GM19193 (cell line): ENCODE results near the gene DBP.

ENCODE experiments used
- POLR2A ChIP-seq: IDR thresholded peaks from 4 replicates; pipeline ENCODE4 v1.6.1; 2011; ENCODE audit not compliant: insufficient read depth, insufficient read length; ENCODE audit errors: extremely low read depth

Gene DBP

DNA sequence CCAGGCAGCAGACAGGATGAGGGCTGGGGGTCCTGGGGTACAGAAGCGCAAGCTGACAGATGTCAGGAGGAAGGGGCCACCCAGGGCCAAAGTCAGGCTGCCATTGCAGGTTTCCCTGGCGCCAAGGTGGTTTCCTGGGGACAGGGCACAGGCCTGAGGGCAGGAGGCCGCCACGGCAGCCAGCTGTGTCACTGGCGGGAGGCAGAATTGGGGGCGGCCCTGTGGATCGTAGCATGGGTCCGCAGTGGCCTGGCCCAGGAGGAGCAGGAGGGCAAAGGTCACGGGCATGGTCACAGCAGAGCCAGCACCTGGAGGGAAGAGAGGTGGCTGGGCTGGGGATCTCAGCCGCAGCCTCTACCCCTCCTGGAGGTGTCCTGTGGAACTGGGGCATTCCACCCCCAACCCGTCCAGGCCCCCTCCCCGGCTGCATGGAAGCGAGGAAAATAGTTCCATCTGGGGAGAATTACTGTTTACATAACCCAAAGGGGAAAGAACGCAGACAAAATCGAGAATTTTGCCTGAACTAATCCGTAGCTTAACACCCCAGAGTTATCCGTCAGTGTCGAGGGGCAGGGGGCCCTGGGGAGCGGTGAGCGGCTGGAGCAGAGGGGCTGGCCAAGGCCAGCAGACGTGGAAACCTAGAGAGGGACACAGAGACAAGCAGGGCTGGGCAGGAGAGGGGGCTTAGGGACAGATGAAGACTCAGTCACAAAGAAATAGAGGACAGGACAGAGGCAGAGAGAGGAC, 33.7 kb upstream of the DBP start:
- no peak for TF ChIP-seq POLR2A

DNA sequence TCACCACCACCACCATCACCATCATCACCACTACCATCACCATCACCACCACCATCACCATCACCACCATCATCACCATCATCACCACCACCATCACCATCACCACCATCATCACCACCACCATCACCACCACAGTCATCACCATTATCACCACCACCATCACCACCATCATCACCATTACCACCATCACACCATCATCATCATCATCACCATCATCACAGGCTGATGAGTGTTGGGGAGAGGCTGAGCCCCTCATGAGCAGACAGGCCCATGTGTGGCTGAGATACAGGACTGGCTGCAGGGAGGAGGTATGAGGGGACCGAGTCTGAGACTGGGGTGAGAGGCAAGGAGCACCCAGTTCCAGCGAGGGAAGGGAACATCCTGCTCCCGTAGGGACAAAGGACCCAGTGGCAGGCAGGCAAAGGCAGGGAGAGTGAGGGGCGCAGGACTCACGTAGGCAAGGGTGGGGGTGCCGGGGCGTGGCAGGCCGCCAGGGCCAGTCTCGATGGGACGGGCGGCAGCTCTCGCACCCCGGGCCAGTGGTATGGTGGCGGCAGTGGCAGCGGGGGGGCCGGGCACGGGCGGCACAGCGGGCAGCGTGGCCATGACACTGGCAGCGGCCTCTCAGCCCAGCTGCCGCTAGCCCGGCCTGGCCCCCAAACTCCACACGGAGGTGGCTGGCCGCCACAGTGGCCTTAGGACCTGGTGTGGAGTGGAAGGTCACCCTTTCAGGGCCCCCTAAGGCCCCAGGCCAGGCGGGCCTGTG, 32.9 kb upstream of the DBP start:
- no peak for TF ChIP-seq POLR2A

DNA sequence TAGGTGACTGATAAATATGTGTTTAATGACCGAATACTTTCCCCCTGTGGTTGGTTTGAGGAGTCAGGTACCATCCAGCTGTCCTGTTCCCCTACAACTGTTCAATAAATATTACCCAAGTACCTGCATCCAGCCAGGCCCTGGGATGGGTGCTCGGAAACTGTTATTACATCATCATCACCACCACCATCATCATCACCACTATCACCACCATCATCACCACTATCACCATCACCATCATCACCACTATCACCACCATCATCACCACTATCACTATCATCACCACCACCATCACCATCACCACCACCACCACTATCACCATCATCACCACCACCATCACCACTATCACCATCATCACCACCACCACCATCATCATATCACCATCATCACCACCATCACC, 31.6 kb upstream of the DBP start:
- no peak for TF ChIP-seq POLR2A

DNA sequence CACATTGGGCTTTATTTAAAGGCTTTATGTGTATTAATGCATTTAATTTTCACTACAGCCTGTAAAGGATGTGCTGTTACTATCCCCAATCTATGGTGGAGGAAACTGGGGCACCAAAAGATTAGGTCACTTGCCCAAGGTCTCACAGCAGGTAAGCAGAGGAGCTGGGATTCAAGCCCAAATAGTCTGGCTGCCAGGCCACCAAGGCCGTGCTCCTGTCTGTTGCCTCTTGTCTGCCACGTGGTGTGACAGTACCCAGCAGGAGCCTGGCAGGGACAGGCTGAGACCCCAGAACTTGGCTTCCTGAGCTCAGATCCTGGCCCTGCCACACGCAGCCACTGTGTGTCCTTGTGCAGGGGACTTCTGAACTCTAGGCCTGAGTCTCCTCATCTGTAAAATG, 31.2 kb upstream of the DBP start:
- no peak for TF ChIP-seq POLR2A

DNA sequence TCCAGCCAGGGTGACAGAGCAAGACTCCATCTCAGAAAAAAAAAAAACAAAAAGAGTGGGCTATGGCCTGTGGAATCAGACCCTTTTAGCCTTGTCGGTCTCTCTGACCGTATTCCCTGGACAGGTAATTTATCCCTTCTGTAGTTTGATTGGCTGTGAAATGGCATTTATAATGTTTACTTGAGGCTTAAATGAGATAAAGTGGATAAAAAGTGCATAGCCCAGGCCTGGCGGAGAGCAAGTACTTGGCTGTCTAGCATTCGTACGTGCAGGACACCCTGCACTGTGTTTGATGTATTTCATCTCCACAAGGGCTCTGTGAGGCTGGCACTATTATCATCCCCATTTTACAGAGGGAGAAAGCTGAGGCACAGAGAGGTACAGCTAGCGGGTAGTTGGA, 28.6 kb upstream of the DBP start:
- no peak for TF ChIP-seq POLR2A

DNA sequence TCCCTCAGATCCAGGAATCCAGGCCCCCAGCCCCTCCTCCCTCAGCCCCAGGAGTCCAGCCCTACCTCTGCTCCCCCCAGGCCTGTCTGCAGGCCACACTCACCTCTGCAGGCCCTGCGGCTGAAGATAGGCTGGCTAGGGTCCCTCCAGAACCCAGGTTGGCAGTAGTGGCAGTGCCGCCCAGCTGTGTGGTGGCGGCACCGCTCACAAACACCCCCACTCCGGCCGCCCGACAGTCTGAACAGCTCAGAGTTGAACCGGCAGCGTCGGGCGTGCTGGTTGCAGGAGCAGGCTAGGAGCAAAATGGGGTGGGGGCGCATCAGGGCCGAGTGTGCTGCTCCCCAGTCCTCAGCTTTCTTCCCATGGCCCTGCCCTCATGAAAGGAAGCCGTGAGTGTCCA, 27.3 kb upstream of the DBP start:
- TF ChIP-seq POLR2A = no peak

DNA sequence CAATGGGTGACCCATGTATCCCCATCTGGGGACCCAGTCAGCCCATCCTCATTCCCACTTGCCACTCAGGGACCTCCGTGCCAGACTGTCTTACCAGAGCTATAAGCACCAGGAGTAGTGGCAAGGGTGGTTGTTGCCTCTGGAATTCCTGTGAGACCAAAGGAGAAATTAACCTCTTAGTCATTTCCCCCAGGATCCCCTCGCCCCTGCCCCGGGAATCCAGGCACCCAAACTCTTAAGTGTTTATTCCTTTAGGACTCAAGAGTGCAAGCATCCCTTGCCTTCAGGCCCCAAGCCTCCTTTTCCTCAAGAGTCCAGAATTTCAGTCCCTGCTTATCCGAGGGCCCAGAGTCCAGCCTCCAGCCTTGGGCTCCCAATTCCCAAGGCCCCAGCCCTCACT, 26.5 kb upstream of the DBP start:
- TF ChIP-seq POLR2A = no peak

DNA sequence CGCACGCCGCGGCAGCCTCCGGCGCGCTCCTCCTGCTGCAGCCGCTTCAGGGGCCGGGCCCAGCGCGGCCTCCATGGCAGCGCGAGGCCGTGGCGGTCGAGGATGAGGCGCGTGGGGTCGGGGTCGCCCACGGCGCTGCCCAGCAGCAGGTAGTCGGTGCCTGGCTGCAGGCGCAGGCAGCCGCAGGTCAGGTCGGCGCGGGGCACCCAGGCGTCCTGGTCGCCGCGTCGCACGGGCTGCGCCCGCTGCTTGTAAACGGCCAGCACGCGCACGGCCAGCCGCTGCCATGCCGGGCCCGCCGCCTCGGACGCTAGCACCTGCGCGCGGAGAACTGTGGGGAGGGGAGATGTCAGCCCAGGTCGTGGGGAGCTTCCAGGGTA, 24.5 kb upstream of the DBP start:
- TF ChIP-seq POLR2A = no peak

DNA sequence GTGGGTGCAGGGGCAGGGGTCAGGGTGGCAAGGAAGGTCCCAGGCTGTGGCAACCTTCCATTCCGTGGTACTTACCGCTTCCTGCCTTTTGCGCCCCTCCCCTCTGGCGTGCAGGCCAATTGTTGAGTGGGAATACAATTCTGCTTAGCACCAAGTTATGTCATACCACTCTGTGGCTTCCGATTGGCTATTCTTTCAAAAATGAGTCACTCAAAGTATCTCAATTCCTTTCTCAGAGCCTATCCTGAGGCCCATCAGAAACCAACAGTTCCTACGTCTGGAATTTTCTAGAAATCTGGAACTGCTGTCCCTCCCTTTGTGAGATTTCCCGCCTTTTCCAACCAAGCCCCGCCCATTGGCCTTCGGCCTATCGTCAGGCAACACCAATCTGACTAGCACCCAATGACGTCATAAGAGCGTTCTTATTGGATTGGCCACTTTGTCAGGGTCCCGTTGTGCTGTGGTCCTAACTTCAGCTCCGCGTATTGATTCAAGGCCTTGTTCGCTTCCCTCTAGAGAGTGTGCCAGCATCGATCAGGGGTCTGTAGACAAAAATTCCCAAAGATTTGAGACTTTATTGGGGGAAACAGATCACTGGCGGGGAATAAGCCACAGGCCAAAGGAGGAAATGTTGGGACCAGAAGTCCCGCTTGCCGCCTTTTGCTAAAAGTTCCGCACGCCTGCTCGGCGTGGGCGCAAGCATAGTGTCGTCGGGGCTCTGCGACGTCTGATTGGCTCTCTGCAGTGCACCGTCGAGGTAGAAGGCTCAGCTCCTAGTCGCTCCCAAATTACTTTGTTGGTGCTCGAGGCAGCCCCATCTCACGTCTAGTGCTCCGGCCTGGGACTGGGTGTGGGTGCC, 23.9 kb upstream of the DBP start:
- TF ChIP-seq POLR2A = no peak

DNA sequence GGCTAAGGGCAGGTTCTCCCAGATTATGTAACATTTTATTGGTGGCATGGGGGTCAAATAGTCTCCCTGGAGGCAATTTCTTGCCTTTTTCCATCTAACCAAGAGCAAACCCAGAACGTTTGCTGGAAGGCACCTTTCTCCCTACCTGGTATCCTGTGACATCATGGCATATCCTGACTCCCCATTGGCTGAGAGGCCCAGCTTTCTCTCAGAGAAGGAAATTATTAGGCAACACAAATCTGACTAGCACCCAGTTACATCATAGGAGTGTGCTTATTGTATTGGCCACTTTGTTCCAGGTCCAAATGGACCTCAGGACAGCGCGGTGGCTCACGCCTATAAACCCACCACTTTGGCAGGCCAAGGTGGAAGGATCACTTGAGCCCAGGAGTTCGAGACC, 22.6 kb upstream of the DBP start:
- no peak for TF ChIP-seq POLR2A

DNA sequence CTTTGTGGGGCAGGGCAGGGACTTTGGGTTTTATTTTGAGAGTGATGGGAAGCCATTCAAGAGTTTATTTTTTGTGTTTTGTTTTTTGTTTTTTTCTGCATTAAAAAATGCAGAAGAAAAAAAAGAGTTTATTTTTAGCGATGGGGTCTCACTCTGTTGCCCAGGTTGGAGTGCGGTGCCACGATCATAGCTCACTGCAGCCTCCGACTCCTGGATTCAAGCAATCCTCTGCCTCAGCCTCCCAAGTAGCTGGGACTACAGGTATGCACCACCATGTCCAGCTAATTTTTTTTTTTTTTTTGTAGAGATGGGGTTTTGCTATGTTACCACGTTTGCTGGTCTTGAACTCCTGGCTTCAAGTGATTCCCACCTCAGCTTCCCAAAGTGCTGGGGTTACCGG, 21.3 kb upstream of the DBP start:
- TF ChIP-seq POLR2A = no peak

DNA sequence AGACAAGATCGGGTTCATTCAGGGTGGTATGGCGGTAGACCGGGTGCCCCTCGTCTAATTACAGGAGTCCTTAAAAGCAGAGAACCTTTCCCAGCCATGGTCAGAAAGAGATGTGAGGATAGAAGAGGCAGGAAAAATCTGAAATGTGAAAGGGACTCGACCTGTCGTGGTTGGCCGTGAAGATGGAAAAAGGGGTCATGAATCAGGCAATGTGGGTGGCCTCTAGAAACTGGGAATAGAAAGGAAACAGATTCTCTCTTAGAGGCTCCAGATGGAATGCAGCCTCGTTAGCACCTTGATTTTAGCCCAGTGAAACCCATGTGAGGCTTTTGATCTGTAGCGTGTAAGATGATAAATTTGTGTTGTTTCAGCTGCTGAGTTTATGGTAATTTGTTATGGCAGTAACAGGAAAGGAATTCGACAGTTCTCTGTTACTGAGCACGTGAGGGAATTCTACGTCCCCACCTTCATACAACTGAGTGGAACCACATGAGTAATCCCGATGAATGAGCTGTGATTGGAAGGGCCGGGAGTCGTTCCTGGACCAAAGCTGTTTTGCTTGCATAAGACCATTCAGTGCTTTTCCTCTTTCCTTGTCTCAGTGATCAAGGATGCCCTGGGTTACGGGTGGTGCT, 19.8 kb upstream of the DBP start:
- no peak for TF ChIP-seq POLR2A

DNA sequence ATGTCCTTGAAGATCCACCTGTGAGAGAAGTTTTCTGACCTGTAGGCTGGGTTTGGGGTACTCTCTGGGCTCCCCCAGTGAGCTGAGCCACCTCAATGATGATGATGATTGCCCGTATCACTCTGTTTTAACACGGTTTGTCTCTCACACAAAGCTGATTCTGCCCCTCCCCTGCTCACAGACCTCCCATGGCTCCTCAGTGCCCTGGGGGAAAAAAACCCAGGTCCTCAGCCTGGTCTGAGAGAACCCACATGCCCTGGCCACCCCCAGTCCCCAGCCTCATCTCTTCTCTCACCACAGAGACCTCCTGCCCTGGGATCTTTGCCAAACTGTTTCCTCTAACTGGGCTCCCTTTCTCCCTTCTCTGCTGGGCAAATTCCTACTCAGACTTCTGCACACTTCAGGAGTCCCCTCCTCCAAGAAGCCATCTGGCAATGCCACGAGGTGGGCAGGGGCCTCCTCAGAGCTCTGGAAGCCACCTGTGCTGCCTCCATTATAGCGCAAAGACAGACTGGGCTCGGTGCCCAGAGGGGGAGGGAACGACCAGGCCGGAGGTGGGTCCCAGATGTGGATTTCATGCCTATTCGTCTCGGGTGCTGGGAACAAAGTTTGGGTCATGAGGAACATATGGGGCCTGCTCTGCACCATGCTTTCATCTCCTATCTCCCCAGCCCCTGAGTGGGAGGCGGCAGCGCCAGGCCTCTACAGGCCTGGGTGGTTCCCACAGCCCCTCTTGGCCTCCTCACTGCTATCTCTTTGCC, 17.3 kb upstream of the DBP start:
- no peak for TF ChIP-seq POLR2A

DNA sequence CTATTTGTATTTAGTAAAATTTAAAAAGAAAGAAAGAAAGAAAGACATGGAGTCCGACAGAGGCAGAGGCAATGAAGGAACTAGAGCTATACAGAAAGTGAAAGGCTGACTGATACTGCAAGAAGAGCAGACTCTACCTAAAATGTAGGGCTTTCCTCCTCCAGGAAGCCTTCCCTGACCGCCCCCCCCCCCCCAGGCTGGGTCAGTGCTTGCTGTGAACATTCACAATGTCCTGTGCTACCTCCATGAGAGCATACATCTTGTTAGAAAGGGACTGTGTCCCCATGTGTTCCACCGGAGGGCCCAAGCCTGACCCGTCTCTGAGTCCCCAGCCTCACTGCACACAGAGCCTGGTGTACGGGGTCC, 14.5 kb upstream of the DBP start:
- TF ChIP-seq POLR2A = no peak
